MG63 (cell line): ENCODE results near the gene DHRSX. TPM values are rescaled to one million over a fixed set of nuclear protein-coding genes. Genes with fewer than 3 reads are reported as not detected.
"Not testable (repeated sequence)": the region's sequence is repeated elsewhere in the genome, so short reads cannot be mapped to it uniquely, and the experiment has no call there.

Experiments
- DNase-seq: peaks from one replicate; pipeline ENCODE4 v3.0.0-alpha.2; 2020
- H3K27me3 ChIP-seq: fragments of 250-450 bp; sonication (Bioruptor Pico); 2 replicates; pipeline ENCODE4 v1.5.1; 2020; ENCODE audit warnings: mild to moderate bottlenecking, moderate library complexity
- H3K36me3 ChIP-seq: fragments of 250-450 bp; sonication (Bioruptor Pico); 2 replicates; pipeline ENCODE4 v1.5.1; 2020; ENCODE audit warnings: mild to moderate bottlenecking, moderate library complexity
- H3K4me3 ChIP-seq: fragments of 250-450 bp; sonication (Bioruptor Pico); 2 replicates; pipeline ENCODE4 v1.5.1; 2020; ENCODE audit warnings: mild to moderate bottlenecking, moderate library complexity
- H3K9me3 ChIP-seq: fragments of 250-450 bp; sonication (Bioruptor Pico); 2 replicates; pipeline ENCODE4 v1.5.1; 2020; ENCODE audit warnings: mild to moderate bottlenecking, moderate library complexity
- total RNA-seq: library from RNA; depleted of rRNA; stranded (reverse); fragments of >200 nt; shearing (Covaris generic); gene quantifications from 2 replicates; pipeline ENCODE4 v1.2.3, GENCODE V29; 2014; ENCODE audit warnings: low replicate concordance

Gene DHRSX
- total RNA-seq, 1 experiment from 2014 or later = 18.6 TPM

DNA sequence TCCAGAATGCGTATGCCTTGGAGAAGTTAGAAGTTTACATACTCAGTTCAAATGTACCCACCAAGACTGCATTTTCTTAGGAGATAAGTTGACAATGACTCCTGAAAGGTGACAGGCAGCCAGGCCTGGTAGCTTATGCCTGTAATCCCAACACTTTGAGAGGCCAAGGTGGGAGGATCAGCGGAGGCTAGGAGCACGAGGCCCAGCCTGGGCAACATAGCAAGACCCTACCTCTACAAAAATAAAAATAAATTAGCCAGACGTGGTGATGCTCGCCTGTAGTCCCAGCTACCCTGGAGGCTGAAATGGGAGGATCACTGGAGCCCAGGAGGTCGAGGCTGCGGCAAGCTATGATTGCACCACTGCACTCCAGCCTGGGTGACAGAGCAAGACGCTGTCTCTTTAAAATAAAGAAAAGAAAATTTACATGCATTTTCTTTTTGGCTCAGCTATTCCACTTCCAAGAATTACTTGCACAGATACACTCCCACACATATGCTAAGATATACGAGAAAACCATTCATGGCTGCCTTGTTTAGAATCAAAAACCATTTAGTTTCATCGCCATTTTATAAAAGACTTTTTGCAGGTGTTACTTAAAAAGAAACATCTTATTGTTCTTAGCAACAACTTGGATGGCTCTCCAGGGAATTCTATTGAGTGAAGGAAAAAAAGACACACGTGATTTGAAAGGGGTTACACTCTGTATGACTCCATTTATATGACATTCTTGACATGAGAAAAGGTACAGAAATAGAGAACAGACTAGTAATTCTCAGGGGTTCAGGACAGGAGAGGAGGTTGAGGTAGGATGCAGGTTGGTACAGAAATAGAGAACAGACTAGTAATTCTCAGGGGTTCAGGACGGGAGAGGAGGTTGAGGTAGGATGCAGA lies 66.3 kb downstream of the DHRSX start:
- H3K27me3 ChIP-seq = no peaks in the 10 kb centered on the region
- DNase-seq = no peak
- H3K4me3 ChIP-seq = no peak overlapping the region
- H3K36me3 ChIP-seq = peaks cover 15% of the 10 kb centered on the region
- H3K9me3 ChIP-seq = peaks cover 2% of the 10 kb centered on the region; the same call in 1 of the 2 replicates

DNA sequence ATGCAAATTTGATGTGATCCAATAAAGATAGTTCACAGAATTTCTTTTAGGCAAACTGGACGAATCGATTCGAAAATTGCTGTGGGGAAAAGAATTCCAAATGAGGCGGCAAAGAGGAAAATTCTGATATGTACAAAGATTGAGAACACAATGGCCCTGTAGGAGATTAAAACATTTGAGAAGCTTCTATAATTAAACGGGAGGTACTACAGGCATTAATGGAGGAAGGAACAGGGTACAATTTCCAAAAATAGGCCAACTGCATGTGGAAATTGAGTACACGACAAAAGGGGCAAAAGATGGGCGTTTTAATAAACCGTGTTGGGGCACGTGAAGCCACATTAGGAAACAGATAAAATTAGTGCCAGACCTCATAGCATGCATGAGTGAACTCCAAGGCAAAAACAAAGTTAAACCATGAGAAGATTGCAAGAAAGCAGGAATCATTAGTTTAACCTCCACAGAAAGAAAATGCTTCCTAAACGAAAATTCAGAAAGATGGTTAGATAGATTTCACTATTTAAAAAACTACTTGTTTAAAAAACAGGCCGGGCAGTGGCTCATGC lies 68.4 kb downstream of the DHRSX start:
- no peaks in the 10 kb centered on the region for H3K27me3 ChIP-seq
- peaks cover 25% of the 10 kb centered on the region for H3K36me3 ChIP-seq
- DNase-seq = no peak
- H3K9me3 ChIP-seq = peaks cover 6% of the 10 kb centered on the region; the same call in 1 of the 2 replicates
- no peak overlapping the region for H3K4me3 ChIP-seq

DNA sequence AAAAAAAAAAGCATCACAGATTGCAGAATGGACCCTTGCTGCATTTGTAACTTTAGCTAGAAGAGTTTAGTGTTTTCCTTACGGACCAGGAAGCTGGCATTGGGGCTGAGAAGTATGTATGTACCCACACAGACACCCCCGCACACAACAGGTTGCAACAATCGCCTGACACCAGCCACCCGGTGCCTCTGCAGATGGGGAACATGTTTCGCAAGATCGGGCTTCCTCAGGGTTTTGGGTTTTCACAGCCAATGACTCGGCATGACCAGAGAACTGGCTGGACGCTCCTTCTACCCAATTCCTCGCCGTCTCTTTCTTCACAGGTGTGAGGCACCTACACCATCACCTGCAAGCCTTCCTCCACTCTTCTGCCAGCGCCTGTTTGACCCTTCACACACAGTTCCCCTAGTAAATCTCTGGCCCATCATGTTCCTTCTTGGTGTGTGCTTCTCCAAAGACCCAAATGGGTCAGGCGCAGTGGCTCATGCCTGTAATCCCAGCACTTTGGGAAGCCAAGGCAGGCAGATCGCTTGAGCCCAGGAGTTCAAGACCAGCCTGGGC lies 70.4 kb downstream of the DHRSX start:
- DNase-seq = peak; percentile 29

DNA sequence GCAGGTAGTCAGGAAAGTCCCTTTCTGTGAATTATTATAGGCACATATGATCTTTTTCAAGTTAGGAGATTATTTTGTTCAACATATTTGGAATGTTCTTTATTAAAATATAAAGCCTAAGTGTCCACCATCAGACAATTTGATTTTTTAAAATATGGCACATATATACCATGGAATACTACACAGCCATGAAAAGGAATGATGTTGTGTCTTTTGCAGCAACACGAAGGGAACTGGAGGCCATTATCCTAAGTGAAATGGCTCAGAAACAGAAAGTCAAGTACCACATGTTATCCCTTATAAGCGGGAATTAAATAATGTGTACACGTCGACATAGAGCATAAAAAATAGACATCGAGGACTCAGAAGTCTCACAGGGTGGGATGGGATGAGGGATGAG lies 73.0 kb downstream of the DHRSX start:
- no peaks in the 10 kb centered on the region for H3K27me3 ChIP-seq
- H3K4me3 ChIP-seq = no peak overlapping the region
- no peak for DNase-seq
- peaks cover 43% of the 10 kb centered on the region for H3K36me3 ChIP-seq
- peaks cover 29% of the 10 kb centered on the region for H3K9me3 ChIP-seq

More for the DNA sequence above, 70.4 kb downstream of the DHRSX start:
- H3K9me3 ChIP-seq = peaks cover 19% of the 10 kb centered on the region
- H3K36me3 ChIP-seq = peaks cover 34% of the 10 kb centered on the region
- no peaks in the 10 kb centered on the region for H3K27me3 ChIP-seq
- H3K4me3 ChIP-seq = no peak overlapping the region

DNA sequence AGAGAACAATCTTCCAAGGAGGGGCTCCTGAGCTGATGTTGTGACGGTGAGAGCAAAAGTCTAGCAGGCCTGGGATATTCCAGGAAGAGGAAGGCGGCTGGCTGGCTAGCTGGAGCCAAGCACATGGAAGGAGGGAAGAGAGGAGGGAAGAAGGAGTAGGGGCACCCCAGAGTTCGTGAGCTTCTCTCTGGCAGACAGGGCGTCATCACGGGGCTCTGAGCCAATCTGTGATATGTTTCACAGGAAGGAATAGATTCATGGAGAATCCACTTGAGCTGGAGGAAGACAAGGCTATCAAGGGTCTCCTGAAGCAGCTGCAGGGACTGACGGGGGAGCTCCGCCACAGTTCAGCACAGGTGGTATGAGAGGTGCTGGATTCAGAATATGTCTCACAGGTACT lies 73.6 kb downstream of the DHRSX start:
- Histone ChIP-seq H3K27me3 (no peaks in the 10 kb centered on the region), H3K9me3 (peaks cover 29% of the 10 kb centered on the region), H3K36me3 (peaks cover 49% of the 10 kb centered on the region), H3K4me3 (no peak overlapping the region)
- DNase-seq = no peak

DNA sequence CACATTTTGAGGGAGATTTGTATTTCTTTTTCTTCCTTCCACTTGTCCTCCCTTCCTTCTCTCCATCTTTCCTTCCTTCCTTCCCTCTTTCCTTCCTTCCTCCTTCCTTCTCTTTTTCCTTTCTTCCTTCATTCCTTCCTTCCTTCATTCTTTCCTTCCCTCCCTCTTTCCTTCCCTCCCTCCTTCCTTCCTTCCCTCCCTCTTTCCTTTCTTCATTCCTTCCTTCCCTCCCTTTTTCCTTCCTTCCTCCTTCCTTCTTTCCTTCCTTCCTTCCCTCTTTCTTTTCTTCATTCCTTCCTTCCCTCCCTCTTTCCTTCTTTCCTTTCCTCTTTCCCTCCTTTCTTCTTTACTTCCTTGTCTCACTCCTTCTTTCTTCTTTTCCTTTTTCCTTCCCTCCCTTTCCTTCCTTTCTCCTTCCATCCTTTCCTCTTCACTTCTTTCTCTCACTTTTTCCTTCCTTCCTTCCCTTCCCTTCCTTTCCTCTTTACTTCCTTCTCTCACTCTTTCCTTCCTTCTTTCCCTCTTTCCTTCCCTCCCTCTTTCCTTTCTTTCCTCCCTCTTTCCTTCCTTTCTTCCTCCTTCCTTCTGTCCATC lies 74.4 kb downstream of the DHRSX start:
- H3K9me3 ChIP-seq = peaks cover 29% of the 10 kb centered on the region
- H3K4me3 ChIP-seq = no peak overlapping the region
- DNase-seq = no peak
- H3K36me3 ChIP-seq = peaks cover 57% of the 10 kb centered on the region
- H3K27me3 ChIP-seq = no peaks in the 10 kb centered on the region

DNA sequence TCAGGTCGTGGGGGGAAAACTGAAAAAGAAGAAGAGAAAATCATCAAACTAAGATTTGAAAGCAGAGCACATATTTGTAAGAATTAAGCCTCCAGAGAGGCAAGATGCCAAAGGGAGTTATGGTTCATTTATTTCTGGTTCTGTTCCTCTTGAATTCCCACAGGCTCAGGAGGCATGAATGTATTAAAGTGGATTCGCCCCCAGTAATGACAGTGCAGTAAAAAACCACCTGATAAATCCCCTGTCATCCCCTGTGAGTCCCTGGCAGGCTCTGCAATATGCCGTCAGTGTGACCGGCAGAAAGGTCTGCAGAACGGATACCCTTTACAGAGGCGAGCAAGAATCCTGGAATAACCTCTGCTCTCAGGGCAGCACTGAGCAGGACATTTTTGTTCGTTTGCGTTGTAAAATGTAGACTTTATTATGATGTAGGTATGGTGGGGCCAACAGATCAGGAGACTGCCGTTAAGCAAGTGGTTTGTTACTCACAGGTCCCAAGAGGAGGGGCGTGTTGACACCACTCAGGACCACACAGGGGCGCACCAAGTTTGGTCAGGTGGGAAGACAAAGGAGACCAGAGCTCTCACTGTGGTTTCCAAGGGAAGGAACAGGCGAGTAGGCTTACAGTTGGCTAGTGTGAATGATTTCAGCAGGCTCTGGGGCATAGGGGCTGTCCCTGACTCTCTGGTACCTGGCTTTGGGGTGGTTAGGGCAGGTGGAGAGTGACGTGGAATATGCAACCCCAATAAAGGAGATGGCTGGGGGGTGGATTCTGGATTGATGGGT lies 75.3 kb downstream of the DHRSX start:
- H3K27me3 ChIP-seq = no peaks in the 10 kb centered on the region
- DNase-seq = no peak

DNA sequence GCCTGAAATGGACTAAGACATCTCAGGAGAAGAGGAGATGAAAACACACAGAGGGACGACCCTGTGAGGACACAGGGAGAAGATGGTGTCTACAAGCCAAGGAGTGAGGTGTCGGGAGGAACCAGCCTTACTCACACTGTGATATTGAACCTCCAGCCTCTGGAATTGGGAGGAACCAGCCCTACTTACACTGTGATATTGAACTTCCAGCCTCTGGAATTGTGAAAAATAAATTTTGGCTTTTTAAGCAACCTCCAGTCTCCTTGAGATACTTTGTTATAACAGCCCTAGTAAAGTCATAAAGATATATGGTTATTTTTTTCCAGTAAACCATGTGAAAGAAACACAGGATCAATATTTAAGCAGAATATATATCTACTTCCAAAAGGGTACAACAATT lies 76.5 kb downstream of the DHRSX start:
- Histone ChIP-seq H3K27me3 (no peaks in the 10 kb centered on the region), H3K4me3 (no peak overlapping the region), H3K9me3 (peaks cover 29% of the 10 kb centered on the region), H3K36me3 (peaks cover 57% of the 10 kb centered on the region)
- DNase-seq = no peak

More for the DNA sequence above, 75.3 kb downstream of the DHRSX start:
- Histone ChIP-seq H3K36me3 (peaks cover 57% of the 10 kb centered on the region), H3K9me3 (peaks cover 29% of the 10 kb centered on the region), H3K4me3 (no peak overlapping the region)

DNA sequence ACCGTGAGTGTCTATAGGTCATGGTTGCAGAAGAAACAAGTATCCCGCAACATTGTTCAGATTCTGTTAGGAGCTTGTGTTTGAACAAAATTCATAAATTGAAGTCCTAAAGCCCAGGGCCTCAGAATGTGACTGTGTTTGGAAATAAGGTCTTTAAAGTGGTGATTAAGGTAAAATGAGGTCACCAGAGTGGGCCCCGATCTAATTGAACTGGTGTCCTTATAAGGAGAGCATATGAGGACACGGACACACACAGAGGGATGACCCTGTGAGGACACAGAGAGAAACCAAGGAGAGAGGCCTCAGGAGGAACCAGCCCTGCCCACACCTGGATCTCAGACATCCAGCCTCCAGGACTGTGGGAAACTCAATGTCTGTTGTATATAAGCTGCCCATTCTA lies 76.9 kb downstream of the DHRSX start:
- Histone ChIP-seq H3K27me3 (no peaks in the 10 kb centered on the region), H3K4me3 (no peak overlapping the region), H3K36me3 (peaks cover 55% of the 10 kb centered on the region), H3K9me3 (peaks cover 29% of the 10 kb centered on the region)
- DNase-seq = no peak

DNA sequence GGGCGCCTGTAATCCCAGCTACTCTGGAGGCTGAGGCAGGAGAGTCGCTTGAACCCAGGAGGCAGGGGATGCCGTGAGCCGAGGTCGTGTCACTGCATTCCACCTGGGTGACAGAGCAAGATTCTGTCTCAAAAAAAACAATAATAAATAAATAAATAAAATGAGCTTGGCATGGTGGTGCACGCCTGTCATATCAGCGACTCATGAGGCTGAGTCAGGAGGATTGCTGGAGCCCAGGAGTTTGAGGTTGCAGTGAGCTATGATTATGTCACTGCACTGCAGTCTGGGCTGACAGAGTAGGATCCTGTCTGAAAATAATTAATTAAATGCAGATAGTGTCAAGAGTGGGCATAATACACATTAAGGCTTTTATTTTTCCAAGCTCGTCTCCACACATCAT lies 77.5 kb downstream of the DHRSX start:
- Histone ChIP-seq H3K4me3 (no peak overlapping the region), H3K27me3 (no peaks in the 10 kb centered on the region), H3K9me3 (peaks cover 27% of the 10 kb centered on the region), H3K36me3 (peaks cover 50% of the 10 kb centered on the region)
- peak; percentile 93 for DNase-seq

DNA sequence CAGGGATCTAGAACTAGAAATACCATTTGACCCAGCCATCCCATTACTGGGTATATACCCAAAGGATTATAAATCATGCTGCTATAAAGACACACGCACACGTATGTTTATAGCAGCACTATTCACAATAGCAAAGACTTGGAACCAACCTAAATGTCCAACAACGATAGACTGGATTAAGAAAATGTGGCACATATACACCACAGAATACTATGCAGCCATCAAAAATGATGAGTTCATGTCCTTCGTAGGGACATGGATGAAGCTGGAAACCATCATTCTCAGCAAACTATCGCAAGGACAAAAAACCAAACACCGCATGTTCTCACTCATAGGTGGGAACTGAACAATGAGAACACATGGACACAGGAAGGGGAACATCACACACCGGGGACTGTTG lies 81.4 kb downstream of the DHRSX start:
- H3K27me3 ChIP-seq, H3K4me3 ChIP-seq, H3K9me3 ChIP-seq, DNase-seq: not testable (repeated sequence)
- peaks cover 33% of the 10 kb centered on the region for H3K36me3 ChIP-seq

DNA sequence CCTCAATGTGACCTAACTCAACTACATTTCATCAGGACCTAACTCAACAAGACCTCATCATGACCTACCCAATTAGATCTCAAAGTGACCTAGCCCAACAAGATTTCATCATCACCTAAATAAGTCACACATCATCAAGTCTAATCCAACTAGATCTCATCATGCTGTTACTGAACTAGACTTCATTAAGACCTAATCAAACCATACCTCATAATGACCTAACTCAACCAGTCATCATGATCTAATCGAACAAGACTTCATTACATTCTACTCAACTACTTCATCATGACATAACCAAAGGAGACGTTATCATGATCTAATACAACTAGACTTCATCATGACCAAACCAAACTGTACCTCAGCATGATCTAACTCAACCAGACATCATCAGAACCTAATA lies 82.8 kb downstream of the DHRSX start:
- Histone ChIP-seq H3K36me3 (peaks cover 21% of the 10 kb centered on the region), H3K4me3 (no peak overlapping the region), H3K9me3 (no peaks in the 10 kb centered on the region; the same call in 1 of the 2 replicates), H3K27me3 (no peaks in the 10 kb centered on the region)
- DNase-seq = no peak

DNA sequence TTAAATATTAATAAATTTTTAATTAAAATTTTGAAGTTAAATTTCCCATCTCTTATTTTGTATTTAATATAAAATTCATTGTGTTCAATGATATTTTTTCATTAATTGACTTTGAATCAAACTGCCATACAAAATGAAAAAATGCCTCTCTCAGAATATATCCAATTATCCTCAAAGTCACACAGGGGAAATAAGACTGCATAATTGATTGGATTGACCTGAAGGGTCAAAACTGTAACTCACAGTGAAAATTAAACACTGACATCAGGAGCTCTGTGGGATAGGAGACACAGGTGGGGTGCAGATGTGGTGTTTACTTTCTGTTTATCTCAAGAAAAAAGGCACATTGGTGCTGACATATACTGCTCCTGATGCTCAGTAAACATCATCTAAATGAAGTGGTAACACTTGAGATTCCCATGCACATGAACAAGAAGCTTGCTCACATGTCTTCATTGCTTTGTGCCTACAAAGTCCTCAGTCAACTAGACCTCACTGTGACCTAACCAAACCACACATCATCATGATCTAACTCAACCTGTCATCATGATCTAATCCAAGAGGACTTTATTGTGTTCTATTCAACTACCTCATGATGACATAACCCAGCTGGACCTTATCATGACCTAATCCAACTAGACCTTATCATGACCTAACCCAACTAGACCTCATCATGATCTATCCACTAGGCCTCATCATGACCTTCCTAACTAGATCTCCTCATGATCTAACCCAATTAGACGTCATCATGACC lies 83.7 kb downstream of the DHRSX start:
- no peak for DNase-seq

DNA sequence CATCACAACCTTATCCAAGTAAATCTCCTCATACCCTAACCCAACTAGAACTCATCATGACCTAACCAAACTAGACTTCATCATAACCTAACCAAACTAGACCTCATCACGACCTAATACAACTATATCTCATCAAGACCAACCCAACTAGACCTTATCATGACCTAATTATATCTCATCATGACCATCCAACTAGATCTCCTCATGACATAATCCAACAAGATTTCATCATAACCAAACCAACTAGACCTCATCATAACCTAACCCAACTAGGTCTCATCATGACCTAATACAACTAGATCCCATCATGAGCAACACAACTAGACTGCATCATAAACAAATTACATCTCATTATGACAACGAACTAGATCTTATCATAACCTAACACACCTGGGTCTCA lies 86.4 kb downstream of the DHRSX start:
- Histone ChIP-seq H3K4me3 (no peak overlapping the region), H3K27me3 (no peaks in the 10 kb centered on the region), H3K9me3 (no peaks in the 10 kb centered on the region; the same call in 1 of the 2 replicates), H3K36me3 (peaks cover 6% of the 10 kb centered on the region; the same call in 1 of the 2 replicates)
- DNase-seq = no peak

More for the DNA sequence above, 83.7 kb downstream of the DHRSX start:
- H3K4me3 ChIP-seq = no peak overlapping the region
- H3K9me3 ChIP-seq = no peaks in the 10 kb centered on the region; the same call in 1 of the 2 replicates
- no peaks in the 10 kb centered on the region for H3K27me3 ChIP-seq
- H3K36me3 ChIP-seq = peaks cover 12% of the 10 kb centered on the region

DNA sequence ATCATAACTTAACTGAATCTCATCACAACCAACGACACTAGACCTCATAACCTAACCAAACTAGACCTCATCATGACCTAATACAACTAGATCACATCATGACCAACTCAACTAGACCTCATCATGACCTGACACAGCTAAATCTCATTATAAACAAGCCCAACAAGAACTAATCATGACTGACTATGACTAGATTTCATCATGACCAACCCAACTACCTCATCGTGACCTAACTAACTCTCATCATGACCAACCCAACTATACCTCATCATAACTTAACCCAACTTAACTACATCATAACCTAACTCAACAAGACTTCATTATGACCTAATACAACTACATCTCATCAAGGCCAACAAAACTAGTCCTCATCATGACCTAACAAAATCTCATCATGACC lies 86.8 kb downstream of the DHRSX start:
- peaks cover 8% of the 10 kb centered on the region; the same call in 1 of the 2 replicates for H3K36me3 ChIP-seq
- no peaks in the 10 kb centered on the region; the same call in 1 of the 2 replicates for H3K9me3 ChIP-seq
- H3K4me3 ChIP-seq = no peak overlapping the region
- DNase-seq = no peak
- no peaks in the 10 kb centered on the region for H3K27me3 ChIP-seq

DNA sequence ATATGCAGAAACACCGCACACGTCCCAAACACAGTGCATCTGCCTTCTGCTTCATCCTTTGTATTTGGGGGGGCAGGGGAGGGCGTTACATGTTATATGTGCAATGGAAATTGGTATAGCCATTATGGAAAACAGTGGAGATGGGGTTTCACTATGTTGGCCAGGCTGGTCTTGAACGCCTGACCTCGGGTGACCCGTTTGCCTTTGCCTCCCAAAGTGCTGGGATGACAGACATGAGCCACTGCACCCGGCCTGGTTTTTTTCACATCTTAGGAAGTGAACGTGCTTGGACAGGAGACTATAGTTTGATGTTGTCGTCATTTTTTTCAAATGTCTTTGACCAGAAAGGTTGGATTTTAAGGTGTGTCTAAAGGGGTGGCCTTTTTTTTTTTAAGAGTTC lies 88.6 kb downstream of the DHRSX start:
- peaks cover 14% of the 10 kb centered on the region for H3K36me3 ChIP-seq
- no peak overlapping the region for H3K4me3 ChIP-seq
- H3K9me3 ChIP-seq = 0 out of 2 replicates have a peak, but pooled peaks cover 3% of the 10 kb centered on the region
- no peak for DNase-seq
- no peaks in the 10 kb centered on the region for H3K27me3 ChIP-seq
